HCT116 (cell line): ENCODE data around the gene NIT2. TPM values are rescaled to one million over a fixed set of nuclear protein-coding genes. Genes with fewer than 3 reads are reported as not detected.
"Not testable (repeated sequence)": the region's sequence is repeated elsewhere in the genome, so short reads cannot be mapped to it uniquely, and the experiment has no call there.

Experiments
- ATAC-seq: fragments of 200-7000 bp; cut with Tn5 transposase; 2 replicates; pipeline ENCODE4 v1.9.1; 2020; ENCODE audit warnings: mild to moderate bottlenecking, moderate library complexity
- BruUV-seq: library from RNA; stranded (reverse); fragments of 400-500 nt; replicated peaks from 2 replicates; lab custom pipeline; 2021; lab: Mats Ljungman, UMichigan
- CTCF ChIA-PET: fragments of 300-600 bp; sonication (Branson Sonifier 250); formaldehyde crosslinking; loops from one replicate; lab custom pipeline; 2021; ENCODE audit warnings: antibody characterized with exemption; lab: Charles Lee
- POLR2A ChIA-PET: fragments of 300-600, 350-600 bp; sonication (Branson Sonifier 250); formaldehyde crosslinking; loops from one replicate; lab custom pipeline; 2021; ENCODE audit warnings: antibody characterized with exemption; lab: Charles Lee
- RAD21 ChIA-PET, 2 experiments: fragments of 300-600 bp; sonication (Branson Sonifier 250); formaldehyde crosslinking; loops; one replicate each; lab custom pipeline; 2023; ENCODE audit warnings: low total read pairs in 2 of 2; ENCODE audit not compliant: uncharacterized antibody in 2 of 2, unreplicated experiment in 2 of 2, low non-redundant PET in 1 of 2; lab: Charles Lee
- DNase-seq: peaks from one replicate; pipeline ENCODE4 v3.0.0-alpha.2; 2010; ENCODE audit warnings: low read depth, low spot score
- H2AFZ ChIP-seq: fragments of 200-600 bp; shearing (Covaris generic), sonication (generic); 2 replicates; pipeline ENCODE4 v1.6.1; 2017; ENCODE audit warnings: low read depth, mixed run types, mixed read lengths, antibody characterized with exemption, low read length; ENCODE audit not compliant: poor library complexity, severe bottlenecking
- H3K27ac ChIP-seq: 2 replicates; pipeline ENCODE4 v1.5.1; 2012; ENCODE audit warnings: low read depth, low read length
- H3K27me3 ChIP-seq: fragments of 200-600 bp; sonication (generic); 2 replicates; pipeline ENCODE4 v1.6.1; 2016; ENCODE audit warnings: mixed run types, low read length, mixed read lengths; ENCODE audit not compliant: insufficient read depth
- H3K36me3 ChIP-seq, 2 experiments: fragments of 200-500 bp in 1 of 2; fragments of 200-600 bp in 1 of 2; sonication (Bioruptor generic) in 1 of 2; sonication (generic) in 1 of 2; 2 replicates each; pipeline versions ENCODE4 v1.5.1 to v1.6.1; 2014 to 2016; ENCODE audit warnings: low read length in 2 of 2, inconsistent platforms in 1 of 2, mixed read lengths in 1 of 2, mixed run types in 1 of 2; ENCODE audit not compliant: insufficient read depth in 2 of 2, control insufficient read depth in 1 of 2
- H3K4me1 ChIP-seq, 2 experiments: fragments of 200-600 bp in 1 of 2; sonication (generic) in 1 of 2; 2 replicates each; pipeline versions ENCODE4 v1.5.1 to v1.6.1; 2012 to 2017; ENCODE audit warnings: low read length in 2 of 2, inconsistent platforms in 1 of 2, mild to moderate bottlenecking in 1 of 2, mixed read lengths in 1 of 2, mixed run types in 1 of 2, moderate library complexity in 1 of 2; ENCODE audit not compliant: insufficient read depth in 2 of 2, control insufficient read depth in 1 of 2
- H3K4me2 ChIP-seq: fragments of 200-600 bp; sonication (generic); 2 replicates; pipeline ENCODE4 v1.6.1; 2017; ENCODE audit warnings: mixed run types, low read length, mixed read lengths
- H3K4me3 ChIP-seq, 2 experiments: fragments of 200-600 bp in 1 of 2; sonication (generic) in 1 of 2; replicated peaks in 1 of 2; 2 replicates each; pipeline ENCODE4 v1.5.1; 2011 to 2016; ENCODE audit warnings: low read length in 2 of 2, control low read depth in 1 of 2, low read depth in 1 of 2, mild to moderate bottlenecking in 1 of 2, mixed read lengths in 1 of 2, mixed run types in 1 of 2
- H3K79me2 ChIP-seq: fragments of 200-600 bp; sonication (generic); 2 replicates; pipeline ENCODE4 v1.6.1; 2017; ENCODE audit warnings: mild to moderate bottlenecking, mixed run types, low read length, moderate library complexity, mixed read lengths; ENCODE audit not compliant: insufficient read depth
- H3K9ac ChIP-seq: fragments of 200-600 bp; sonication (generic); 2 replicates; pipeline ENCODE4 v1.6.1; 2016; ENCODE audit warnings: low read length, mixed read lengths
- H3K9me2 ChIP-seq: fragments of 200-600 bp; sonication (generic), shearing (Covaris generic); 2 replicates; pipeline ENCODE4 v1.6.1; 2017; ENCODE audit warnings: mixed run types, mild to moderate bottlenecking, moderate library complexity; ENCODE audit not compliant: insufficient read depth
- H3K9me3 ChIP-seq, 2 experiments: fragments of 200-500 bp in 1 of 2; fragments of 200-600 bp in 1 of 2; sonication (Bioruptor generic) in 1 of 2; sonication (generic) in 1 of 2; 2 replicates each; pipeline ENCODE4 v1.6.1; 2014 to 2017; ENCODE audit warnings: low read length in 2 of 2, mixed read lengths in 2 of 2, inconsistent platforms in 1 of 2, low read depth in 1 of 2, mild to moderate bottlenecking in 1 of 2, mixed run types in 1 of 2, moderate library complexity in 1 of 2; ENCODE audit not compliant: control insufficient read depth in 1 of 2, insufficient read depth in 1 of 2
- H4K20me1 ChIP-seq: fragments of 200-600 bp; sonication (generic), shearing (Covaris generic); 2 replicates; pipeline ENCODE4 v1.6.1; 2017; ENCODE audit warnings: mixed run types, mild to moderate bottlenecking, moderate library complexity; ENCODE audit not compliant: insufficient read depth
- CBX3 ChIP-seq: IDR thresholded peaks from 2 replicates; pipeline ENCODE4 v1.6.1; 2012; ENCODE audit warnings: low read depth
- CEBPB ChIP-seq: IDR thresholded peaks from 2 replicates; pipeline ENCODE4 v1.6.1; 2012; ENCODE audit warnings: low read depth
- POLR2A ChIP-seq: IDR thresholded peaks from 2 replicates; pipeline ENCODE4 v1.7.0; 2011; ENCODE audit warnings: borderline replicate concordance; ENCODE audit not compliant: insufficient read depth, insufficient read length; ENCODE audit errors: extremely low read depth
- ZFX ChIP-seq: fragments of 450-650 bp; IDR thresholded peaks from 2 replicates; pipeline ENCODE4 v1.6.1; 2017
- intact Hi-C: fragments of 100-400 bp; cut with micrococcal nuclease; formaldehyde crosslinking; loops from 2 replicates; pipeline ENCODE4 v1.10.0; 2022
- total RNA-seq: library from RNA; stranded (reverse); gene quantifications from one replicate; pipeline ENCODE4 v1.2.1, GENCODE V29; 2021; ENCODE audit not compliant: unreplicated experiment

NIT2 gene
- total RNA-seq, 1 experiment from 2014 or later, result 44.7 TPM

- ATAC-seq (no peak), DNase-seq (no peak)
- no peaks in the 10 kb centered on the region for H3K79me2 ChIP-seq
- H3K4me3 ChIP-seq, result no peak overlapping the region
- no peak overlapping the region for H3K27ac ChIP-seq
- no peaks in the 10 kb centered on the region for H3K27me3 ChIP-seq
- intact Hi-C loops, result no loop called here
- no peaks in the 10 kb centered on the region for H3K9me2 ChIP-seq
- no peak for TF ChIP-seq POLR2A
- no peak for TF ChIP-seq ZFX
- no peak for TF ChIP-seq CBX3
- no peak for TF ChIP-seq CEBPB
- TF ChIP-seq, all 23 proteins: peak for 0
- no peaks in the 10 kb centered on the region for H3K36me3 ChIP-seq
- BruUV-seq, result no TSS peak
- H4K20me1 ChIP-seq, result no peaks in the 10 kb centered on the region
- H3K4me2 ChIP-seq, result no peak overlapping the region
- ChIA-PET POLR2A (no interaction called here), CTCF (no interaction called here), RAD21 (no interaction called here)
- H3K9me3 ChIP-seq, result no peaks in the 10 kb centered on the region
- H2AFZ ChIP-seq, result no peak overlapping the region
- H3K9ac ChIP-seq, result no peak overlapping the region
- no peaks in the 10 kb centered on the region for H3K4me1 ChIP-seq
Measured at GRCh38 chr3:100325827-100326226, 8.7 kb upstream of the NIT2 start.

GRCh38 chr3:100327377-100327776 lies 7.2 kb upstream of the NIT2 start:
- POLR2A ChIA-PET, H3K4me2 ChIP-seq, intact Hi-C loops, H2AFZ ChIP-seq, CTCF ChIA-PET, H3K9me2 ChIP-seq, H3K27me3 ChIP-seq, H3K4me1 ChIP-seq, H3K79me2 ChIP-seq, H3K36me3 ChIP-seq, H3K9ac ChIP-seq, ATAC-seq, DNase-seq, H3K27ac ChIP-seq, BruUV-seq, H3K9me3 ChIP-seq, H3K4me3 ChIP-seq, H4K20me1 ChIP-seq, RAD21 ChIA-PET: not testable (repeated sequence)
